Neural progenitor cell (in vitro differentiated cells): ENCODE results near the gene GPR183. TPM values are rescaled to one million over a fixed set of nuclear protein-coding genes. Genes with fewer than 3 reads are reported as not detected.

Experiments
- DNase-seq: peaks from one replicate; pipeline ENCODE4 v3.0.0-alpha.2; 2016; ENCODE audit warnings: low spot score
- H2AFZ ChIP-seq: fragments of 200-600 bp; sonication (generic); replicated peaks from 2 replicates; pipeline ENCODE4 v1.6.1; 2016; ENCODE audit warnings: antibody characterized with exemption
- H3F3A ChIP-seq: fragments of 200-600 bp; sonication (generic); 2 replicates; pipeline ENCODE4 v1.6.1; 2016; ENCODE audit warnings: antibody characterized with exemption, low read depth
- H3K27ac ChIP-seq: fragments of 200-600 bp; sonication (generic); 2 replicates; pipeline ENCODE4 v1.5.1; 2016; ENCODE audit warnings: mild to moderate bottlenecking
- H3K27me3 ChIP-seq: fragments of 200-600 bp; sonication (generic); 2 replicates; pipeline ENCODE4 v1.6.1; 2016; ENCODE audit warnings: mild to moderate bottlenecking, moderate library complexity
- H3K36me3 ChIP-seq: fragments of 200-600 bp; sonication (generic); 2 replicates; pipeline ENCODE4 v1.5.1; 2016
- H3K4me1 ChIP-seq: fragments of 200-600 bp; sonication (generic); 2 replicates; pipeline ENCODE4 v1.6.1; 2016; ENCODE audit warnings: mixed run types
- H3K4me2 ChIP-seq: fragments of 200-600 bp; sonication (generic); 2 replicates; pipeline ENCODE4 v1.6.1; 2016
- H3K4me3 ChIP-seq: fragments of 200-600 bp; sonication (generic); 2 replicates; pipeline ENCODE4 v1.5.1; 2016
- H3K79me2 ChIP-seq: fragments of 200-600 bp; sonication (generic); 2 replicates; pipeline ENCODE4 v1.6.1; 2016; ENCODE audit warnings: low read depth
- H3K9ac ChIP-seq: fragments of 200-600 bp; sonication (generic); 2 replicates; pipeline ENCODE4 v1.6.1; 2016
- H3K9me3 ChIP-seq: fragments of 200-600 bp; sonication (generic); 2 replicates; pipeline ENCODE4 v1.5.1; 2016; ENCODE audit warnings: low read depth
- H4K20me1 ChIP-seq: fragments of 200-600 bp; sonication (generic); 2 replicates; pipeline ENCODE4 v1.6.1; 2016; ENCODE audit warnings: low read depth
- H3K27ac Mint-ChIP-seq: 3 replicates; pipeline ENCODE4 v1.8.0; 2021; ENCODE audit warnings: mixed read lengths
- H3K27me3 Mint-ChIP-seq: 2 replicates; pipeline ENCODE4 v1.8.0; 2022; ENCODE audit warnings: low read depth, mild to moderate bottlenecking, inconsistent platforms, moderate library complexity, mixed read lengths; ENCODE audit not compliant: insufficient read depth
- H3K36me3 Mint-ChIP-seq: 3 replicates; pipeline ENCODE4 v1.8.0; 2021; ENCODE audit warnings: mixed read lengths
- H3K4me1 Mint-ChIP-seq: 3 replicates; pipeline ENCODE4 v1.8.0; 2021; ENCODE audit warnings: mixed read lengths
- H3K4me3 Mint-ChIP-seq: 3 replicates; pipeline ENCODE4 v1.8.0; 2021; ENCODE audit warnings: mild to moderate bottlenecking, moderate library complexity, mixed read lengths
- H3K9me3 Mint-ChIP-seq: 3 replicates; pipeline ENCODE4 v1.8.0; 2020; ENCODE audit warnings: mixed read lengths
- EZH2 ChIP-seq: fragments of 200-600 bp; sonication (generic); IDR thresholded peaks from 2 replicates; pipeline ENCODE4 v1.6.1; 2017; ENCODE audit warnings: antibody characterized with exemption, mild to moderate bottlenecking, moderate library complexity
- EZH2phosphoT487 ChIP-seq: fragments of 200-600 bp; sonication (generic); IDR thresholded peaks from 2 replicates; pipeline ENCODE4 v1.6.1; 2017; ENCODE audit warnings: antibody characterized with exemption
- total RNA-seq: library from RNA; depleted of rRNA; stranded (reverse); fragments of >200 nt; gene quantifications from 2 replicates; pipeline ENCODE4 v1.2.3, GENCODE V29; 2015; ENCODE audit warnings: low replicate concordance
- TF ChIP-seq, protein P1 (sequence below): fragments of 200-600 bp; sonication (generic); IDR thresholded peaks from 2 replicates; pipeline ENCODE4 v1.5.1; 2017; ENCODE audit warnings: antibody characterized with exemption, mild to moderate bottlenecking

Gene GPR183
- total RNA-seq, 1 donor from 2014 or later = not detected

DNA sequence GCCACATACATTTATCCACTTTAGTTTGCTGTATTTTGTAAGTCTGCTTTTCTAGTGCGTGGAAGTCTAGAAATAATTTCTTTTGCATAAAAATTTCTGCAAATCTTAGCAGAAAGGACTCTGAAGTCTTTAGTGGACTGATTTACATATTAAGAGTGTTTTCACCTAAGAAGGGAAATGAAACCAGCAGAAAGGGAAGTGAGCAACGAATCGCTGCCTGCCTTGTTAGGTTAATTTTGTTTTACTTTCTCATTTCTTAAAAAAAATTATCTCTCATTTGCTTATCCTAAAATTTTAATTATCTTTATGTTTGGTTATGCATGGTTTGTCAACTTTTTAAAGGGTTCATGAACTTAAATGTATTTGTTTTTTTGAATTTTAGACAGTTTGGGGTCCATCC lies 48.3 kb downstream of the GPR183 start:
- no peak overlapping the region for H3K27ac Mint-ChIP-seq
- Histone ChIP-seq H2AFZ (no peak overlapping the region), H3K4me2 (no peak overlapping the region), H3K9me3 (no peaks in the 10 kb centered on the region), H3K27me3 (no peaks in the 10 kb centered on the region), H3F3A (peaks cover 7% of the 10 kb centered on the region), H3K27ac (no peak overlapping the region), H3K36me3 (no peaks in the 10 kb centered on the region), H3K4me1 (no peaks in the 10 kb centered on the region), H4K20me1 (peaks cover 9% of the 10 kb centered on the region), H3K4me3 (no peak overlapping the region), H3K79me2 (no peaks in the 10 kb centered on the region), H3K9ac (no peak overlapping the region)
- H3K4me3 Mint-ChIP-seq = no peak overlapping the region
- peaks cover 12% of the 10 kb centered on the region for H3K36me3 Mint-ChIP-seq
- no peaks in the 10 kb centered on the region for H3K9me3 Mint-ChIP-seq
- DNase-seq = no peak
- H3K27me3 Mint-ChIP-seq = peaks cover 2% of the 10 kb centered on the region
- TF ChIP-seq, protein P1, sequence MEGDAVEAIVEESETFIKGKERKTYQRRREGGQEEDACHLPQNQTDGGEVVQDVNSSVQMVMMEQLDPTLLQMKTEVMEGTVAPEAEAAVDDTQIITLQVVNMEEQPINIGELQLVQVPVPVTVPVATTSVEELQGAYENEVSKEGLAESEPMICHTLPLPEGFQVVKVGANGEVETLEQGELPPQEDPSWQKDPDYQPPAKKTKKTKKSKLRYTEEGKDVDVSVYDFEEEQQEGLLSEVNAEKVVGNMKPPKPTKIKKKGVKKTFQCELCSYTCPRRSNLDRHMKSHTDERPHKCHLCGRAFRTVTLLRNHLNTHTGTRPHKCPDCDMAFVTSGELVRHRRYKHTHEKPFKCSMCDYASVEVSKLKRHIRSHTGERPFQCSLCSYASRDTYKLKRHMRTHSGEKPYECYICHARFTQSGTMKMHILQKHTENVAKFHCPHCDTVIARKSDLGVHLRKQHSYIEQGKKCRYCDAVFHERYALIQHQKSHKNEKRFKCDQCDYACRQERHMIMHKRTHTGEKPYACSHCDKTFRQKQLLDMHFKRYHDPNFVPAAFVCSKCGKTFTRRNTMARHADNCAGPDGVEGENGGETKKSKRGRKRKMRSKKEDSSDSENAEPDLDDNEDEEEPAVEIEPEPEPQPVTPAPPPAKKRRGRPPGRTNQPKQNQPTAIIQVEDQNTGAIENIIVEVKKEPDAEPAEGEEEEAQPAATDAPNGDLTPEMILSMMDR = no peak
- TF ChIP-seq EZH2 (no peak), EZH2phosphoT487 (no peak)
- H3K4me1 Mint-ChIP-seq = no peaks in the 10 kb centered on the region

DNA sequence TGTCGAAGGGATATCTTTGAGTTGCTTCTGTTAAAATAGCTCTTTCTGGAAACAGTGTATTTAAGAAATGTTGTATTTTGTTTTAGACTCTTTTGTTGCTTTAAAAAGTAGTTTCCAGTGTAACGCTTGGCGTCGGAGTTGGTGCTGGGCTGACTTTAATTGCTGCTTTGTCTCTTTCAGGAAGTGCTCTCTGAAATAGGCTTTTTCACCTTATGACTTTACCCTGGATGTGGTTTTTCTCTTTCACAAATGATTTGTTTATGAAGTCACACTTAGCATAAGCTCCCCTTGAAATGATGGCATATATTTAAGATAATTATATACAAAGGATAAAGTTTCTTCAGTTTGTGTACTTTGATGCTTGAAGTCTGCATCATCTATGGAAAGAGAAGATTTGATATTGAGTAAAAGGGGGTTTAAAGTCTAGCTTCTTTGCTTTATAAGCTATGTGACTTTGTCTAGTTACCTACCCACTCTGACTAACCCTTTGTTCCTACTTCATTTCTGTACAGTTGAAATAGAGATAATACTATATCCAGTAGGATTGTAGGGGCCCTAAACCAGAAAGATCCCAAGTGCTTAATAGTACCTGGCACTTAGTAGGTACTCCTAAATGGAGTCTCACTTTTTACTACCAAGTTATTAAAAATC lies 48.9 kb downstream of the GPR183 start, which contains the start of gene GPR18:
Gene GPR18 (minus strand): TSS at position 170 of the 651 bp plus-strand sequence. CDS start 2,507 bp downstream, outside the sequence.
- Mint-ChIP-seq H3K4me3 (no peak within 1 kb of the TSS), H3K4me1 (no peaks in the 10 kb centered on the region), H3K27me3 (peaks cover 2% of the 10 kb centered on the region), H3K36me3 (peaks cover 12% of the 10 kb centered on the region), H3K9me3 (no peaks in the 10 kb centered on the region), H3K27ac (no peak within 1 kb of the TSS)
- Histone ChIP-seq H3K4me2 (no peak within 1 kb of the TSS), H3K27me3 (no peaks in the 10 kb centered on the region), H3K9ac (peak within 1 kb of the TSS; percentile 34), H3K36me3 (no peaks in the 10 kb centered on the region), H3F3A (peaks cover 5% of the 10 kb centered on the region), H3K27ac (peak within 1 kb of the TSS; percentile 17), H3K9me3 (no peaks in the 10 kb centered on the region), H4K20me1 (peaks cover 9% of the 10 kb centered on the region), H2AFZ (no peak within 1 kb of the TSS), H3K4me1 (no peaks in the 10 kb centered on the region), H3K4me3 (no peak within 1 kb of the TSS), H3K79me2 (no peaks in the 10 kb centered on the region)
- no peak for DNase-seq
- TF ChIP-seq EZH2phosphoT487 = no peak
- TF ChIP-seq, protein P1 = no peak

GRCh38 chr13:99257291-99257690 lies 49.9 kb downstream of the GPR183 start:
- no peak overlapping the region for H3K9ac ChIP-seq
- H4K20me1 ChIP-seq = peaks cover 9% of the 10 kb centered on the region
- H3F3A ChIP-seq = peaks cover 5% of the 10 kb centered on the region
- H3K36me3 ChIP-seq = no peaks in the 10 kb centered on the region
- no peak overlapping the region for H3K4me3 Mint-ChIP-seq
- H3K27me3 Mint-ChIP-seq = peaks cover 2% of the 10 kb centered on the region
- no peaks in the 10 kb centered on the region for H3K27me3 ChIP-seq
- H3K9me3 Mint-ChIP-seq = no peaks in the 10 kb centered on the region
- no peak overlapping the region for H3K27ac Mint-ChIP-seq
- no peak overlapping the region for H3K4me3 ChIP-seq
- no peaks in the 10 kb centered on the region for H3K4me1 Mint-ChIP-seq
- TF ChIP-seq, protein P1 = no peak
- TF ChIP-seq EZH2 = no peak
- TF ChIP-seq EZH2phosphoT487 = no peak
- H3K9me3 ChIP-seq = no peaks in the 10 kb centered on the region
- no peaks in the 10 kb centered on the region for H3K4me1 ChIP-seq
- H3K36me3 Mint-ChIP-seq = peaks cover 11% of the 10 kb centered on the region
- DNase-seq = no peak
- no peaks in the 10 kb centered on the region for H3K79me2 ChIP-seq
- H2AFZ ChIP-seq = no peak overlapping the region
- no peak overlapping the region for H3K27ac ChIP-seq
- no peak overlapping the region for H3K4me2 ChIP-seq
